ENCODE measurements around the gene SULT6B1. TPM values are rescaled to one million over a fixed set of nuclear protein-coding genes. Genes with fewer than 3 reads are reported as not detected.
A peak's percentile ranks its signal among the peaks of the same experiment; 100 is the strongest.
"Not testable (repeated sequence)": the region's sequence is repeated elsewhere in the genome, so short reads cannot be mapped to it uniquely, and the experiment has no call there.

The SULT6B1 gene
- not detected for total RNA-seq

- DNase-seq (ENCODE audit: low spot score) (no peak), ATAC-seq (no peak)
Measured at GRCh38 chr2:37188570-37188969, at the start of gene SULT6B1. TSS of gene SULT6B1 (minus strand) at chr2:37188670. CDS start at chr2:37188640, 30 bp downstream.

DNA sequence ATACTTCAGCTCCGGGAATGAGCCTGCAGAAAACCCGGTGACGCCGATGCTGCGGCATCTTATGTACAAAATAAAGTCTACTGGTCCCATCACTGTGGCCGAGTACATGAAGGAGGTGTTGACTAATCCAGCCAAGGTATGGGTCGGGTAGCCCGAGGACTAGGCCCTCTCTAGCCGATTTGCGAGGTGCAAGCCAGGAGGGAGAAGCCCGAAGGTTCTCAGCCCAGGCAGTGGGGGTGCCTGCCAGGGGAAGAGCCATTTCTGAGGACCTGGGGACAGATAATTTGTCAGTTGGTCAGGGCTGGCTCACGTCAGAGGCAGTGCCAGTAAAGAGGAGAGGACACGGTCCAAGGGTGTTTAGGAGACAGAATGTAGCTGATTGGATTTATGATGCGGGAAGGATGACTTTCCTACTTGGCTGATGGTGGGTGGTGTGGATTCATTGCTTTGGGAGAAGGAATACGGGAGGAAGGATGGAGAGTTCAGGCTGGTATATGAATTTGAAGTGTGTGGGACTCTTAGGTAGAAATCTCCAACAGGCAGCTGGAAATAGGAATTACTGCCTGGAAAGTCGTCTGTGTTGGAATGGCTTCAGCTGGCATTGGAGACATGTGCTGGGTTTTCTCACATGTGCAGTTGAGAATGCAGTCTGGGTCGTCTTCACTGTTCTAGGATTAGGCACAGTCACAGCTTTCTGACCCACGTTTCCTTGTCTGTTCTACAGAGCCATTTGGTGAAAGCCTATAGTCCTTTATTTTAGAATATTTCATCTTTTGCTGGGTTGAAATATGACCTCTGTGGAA, 43.9 kb upstream of the SULT6B1 start:
- DNase-seq (ENCODE audit: low spot score) = no peak
- ATAC-seq = peak; percentile 42

- DNase-seq (ENCODE audit: low spot score) (peak; percentile 93), ATAC-seq (peak; percentile 97)
Measured at GRCh38 chr2:37231241-37232130, 43.0 kb upstream of the SULT6B1 start, which contains the start of the genes CEBPZ and NDUFAF7. TSS of gene CEBPZ (minus strand) at chr2:37231596. CDS start at chr2:37231567, 29 bp downstream. TSS of gene NDUFAF7 (plus strand) at chr2:37231658. CDS start at chr2:37231706, 48 bp downstream.

- DNase-seq (ENCODE audit: low spot score) (no peak), ATAC-seq (peak; percentile 3)
Measured at GRCh38 chr2:37230581-37230980, 42.1 kb upstream of the SULT6B1 start.

DNA sequence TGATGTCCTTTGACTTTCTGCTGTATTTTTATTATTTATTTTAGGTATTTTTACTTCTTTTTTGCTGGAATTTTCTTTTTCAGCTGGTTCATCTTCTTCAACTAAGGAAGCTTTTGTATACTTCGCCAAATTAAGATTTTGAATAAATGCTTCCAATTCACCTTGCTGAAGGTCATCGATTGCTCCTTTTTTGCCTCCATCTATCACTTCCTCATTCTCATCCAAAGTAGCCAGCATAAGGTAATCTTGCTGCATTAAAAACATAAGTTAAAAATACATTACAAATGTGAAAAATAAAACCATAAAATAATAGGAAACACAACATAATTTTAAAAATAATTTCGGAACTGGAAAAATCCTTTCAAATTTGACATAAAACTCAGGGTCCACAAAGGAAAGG, 40.3 kb upstream of the SULT6B1 start:
- DNase-seq (ENCODE audit: low spot score) = no peak
- no peak for ATAC-seq

DNA sequence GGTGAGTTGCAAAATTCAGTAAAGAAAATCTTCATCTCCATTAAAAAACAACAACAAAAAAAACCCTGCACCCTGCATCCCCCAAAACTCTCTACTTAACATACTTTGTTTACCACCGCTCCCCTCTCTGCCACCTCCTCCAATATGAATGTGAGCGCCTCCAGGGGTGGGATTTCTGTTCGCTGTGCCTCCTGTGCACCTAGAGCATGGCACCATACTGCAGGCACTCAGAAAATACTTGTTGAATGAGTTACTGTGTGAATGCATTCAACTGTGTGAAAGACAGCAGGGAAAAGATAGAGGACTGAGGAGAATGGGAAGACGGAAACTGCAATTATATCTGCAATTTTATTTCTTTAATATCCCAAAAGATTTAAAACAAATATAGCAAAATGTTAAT, 38.4 kb upstream of the SULT6B1 start:
- no peak for ATAC-seq
- DNase-seq (ENCODE audit: low spot score) = no peak

DNA sequence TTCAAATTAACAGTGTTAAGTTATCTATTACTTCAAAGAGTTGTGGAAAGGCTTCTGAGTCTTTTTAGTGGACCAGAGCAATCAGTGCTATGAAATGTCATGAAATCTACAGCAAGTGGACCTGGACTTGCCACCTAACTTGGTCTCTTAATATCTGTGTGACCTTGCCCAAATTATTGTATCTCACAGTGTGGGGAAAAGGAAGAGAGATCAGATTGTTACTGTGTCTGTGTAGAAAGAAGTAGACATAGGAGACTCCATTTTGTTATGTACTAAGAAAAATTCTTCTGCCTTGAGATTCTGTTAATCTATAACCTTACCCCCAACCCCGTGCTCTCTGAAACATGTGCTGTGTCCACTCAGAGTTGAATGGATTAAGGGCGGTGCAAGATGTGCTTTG, 36.7 kb upstream of the SULT6B1 start:
- not testable (repeated sequence) for DNase-seq (ENCODE audit: low spot score); ATAC-seq

DNA sequence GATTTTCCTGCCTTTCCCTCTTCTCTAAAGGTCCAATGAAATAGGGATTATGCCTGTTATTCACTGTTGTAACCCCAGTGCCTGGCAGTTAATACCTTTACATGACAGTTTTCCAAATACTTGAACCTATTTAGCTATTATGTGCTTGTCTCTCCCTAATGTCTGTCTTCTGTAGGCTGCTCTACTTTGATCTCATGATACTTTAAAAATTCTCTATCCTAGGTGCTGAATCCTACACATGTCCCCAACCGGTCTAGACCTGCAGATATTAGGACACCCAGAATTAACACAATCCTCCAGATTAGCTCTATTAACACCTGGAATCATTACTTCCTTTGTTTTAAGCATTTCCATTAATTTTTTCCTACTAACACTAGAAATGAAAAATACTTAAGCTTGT, 35.6 kb upstream of the SULT6B1 start:
- no peak for ATAC-seq
- DNase-seq (ENCODE audit: low spot score) = no peak

- DNase-seq (ENCODE audit: low spot score) (no peak), ATAC-seq (no peak)
Measured at GRCh38 chr2:37223131-37223530, 34.7 kb upstream of the SULT6B1 start.

- DNase-seq (ENCODE audit: low spot score) = no peak
- ATAC-seq = no peak
Measured at GRCh38 chr2:37219046-37219445, 30.6 kb upstream of the SULT6B1 start.

DNA sequence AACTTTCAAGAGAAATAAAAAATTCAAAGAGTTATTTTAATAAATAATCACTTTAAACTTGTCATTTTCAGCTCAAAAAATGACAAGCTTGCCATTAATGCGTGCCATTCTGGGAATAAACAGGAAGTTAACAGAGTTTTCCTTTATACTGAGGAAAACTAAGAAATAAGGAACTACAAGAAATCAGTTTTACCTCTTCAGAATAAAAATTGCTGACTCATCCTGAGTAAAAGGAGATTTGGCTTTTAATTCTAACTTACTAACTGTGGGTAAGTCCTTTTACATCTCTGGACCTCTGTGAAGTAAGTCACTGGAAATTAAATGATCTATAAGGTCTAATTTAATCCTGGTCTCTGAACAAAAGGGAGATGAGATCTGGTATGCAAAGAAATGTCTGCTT, 26.8 kb upstream of the SULT6B1 start:
- ATAC-seq (no peak), DNase-seq (ENCODE audit: low spot score) (no peak)

DNA sequence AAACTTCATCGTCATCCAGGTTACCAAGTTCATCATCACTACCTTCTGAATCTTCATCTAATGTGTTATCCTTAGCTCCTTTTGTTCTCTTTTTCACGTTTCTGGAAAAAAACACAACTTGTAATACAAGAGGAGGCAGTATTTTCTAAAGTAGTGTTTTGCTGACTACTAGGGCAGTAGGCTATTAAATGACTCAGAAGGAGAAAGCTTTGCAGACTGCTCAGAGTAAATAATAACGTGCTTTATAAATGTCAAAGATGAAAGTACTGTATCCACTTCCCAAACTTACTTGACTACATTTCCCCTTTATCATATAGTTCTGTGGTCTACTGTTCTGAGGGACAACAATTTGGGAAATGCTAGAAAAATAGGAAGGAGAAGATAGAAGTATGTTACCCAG, 23.5 kb upstream of the SULT6B1 start:
- ATAC-seq (no peak), DNase-seq (ENCODE audit: low spot score) (no peak)

DNA sequence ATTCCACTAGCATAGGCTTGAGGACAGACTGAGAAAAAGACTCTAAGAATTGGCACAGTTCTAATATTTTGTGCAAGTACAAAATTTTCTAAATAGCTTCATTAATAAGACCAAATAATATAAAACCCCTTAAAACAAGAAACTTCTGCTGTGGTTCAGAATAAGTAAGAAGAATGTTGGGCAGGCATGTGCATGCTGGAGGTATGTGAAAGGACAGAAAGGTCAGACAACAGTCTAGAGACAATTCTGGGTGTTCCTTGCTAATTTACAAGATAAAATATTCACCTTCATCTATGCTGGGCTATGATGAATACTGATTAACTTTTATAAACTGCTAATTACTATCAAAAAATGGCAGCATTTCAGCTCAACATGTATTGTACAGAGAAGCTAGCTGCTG, 22.7 kb upstream of the SULT6B1 start:
- DNase-seq (ENCODE audit: low spot score) = no peak
- no peak for ATAC-seq

DNA sequence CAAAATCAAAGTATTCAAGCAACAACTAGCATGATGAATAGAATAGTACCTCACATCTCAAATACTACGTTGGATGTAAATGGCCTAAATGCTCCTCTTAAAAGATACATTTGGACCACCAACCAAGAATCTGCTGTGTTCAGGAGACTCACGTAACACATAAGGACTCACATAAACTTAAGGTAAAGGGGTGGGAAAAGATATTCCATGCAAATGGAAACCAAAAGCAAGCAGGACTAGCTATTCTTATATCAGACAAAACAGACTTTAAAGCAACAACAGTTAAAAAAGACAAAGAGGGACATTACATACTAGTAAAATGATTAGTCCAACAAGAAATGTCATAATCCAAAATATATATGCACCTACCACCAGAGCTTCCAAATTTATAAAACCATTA, 18.3 kb upstream of the SULT6B1 start:
- DNase-seq (ENCODE audit: low spot score); ATAC-seq: not testable (repeated sequence)

DNA sequence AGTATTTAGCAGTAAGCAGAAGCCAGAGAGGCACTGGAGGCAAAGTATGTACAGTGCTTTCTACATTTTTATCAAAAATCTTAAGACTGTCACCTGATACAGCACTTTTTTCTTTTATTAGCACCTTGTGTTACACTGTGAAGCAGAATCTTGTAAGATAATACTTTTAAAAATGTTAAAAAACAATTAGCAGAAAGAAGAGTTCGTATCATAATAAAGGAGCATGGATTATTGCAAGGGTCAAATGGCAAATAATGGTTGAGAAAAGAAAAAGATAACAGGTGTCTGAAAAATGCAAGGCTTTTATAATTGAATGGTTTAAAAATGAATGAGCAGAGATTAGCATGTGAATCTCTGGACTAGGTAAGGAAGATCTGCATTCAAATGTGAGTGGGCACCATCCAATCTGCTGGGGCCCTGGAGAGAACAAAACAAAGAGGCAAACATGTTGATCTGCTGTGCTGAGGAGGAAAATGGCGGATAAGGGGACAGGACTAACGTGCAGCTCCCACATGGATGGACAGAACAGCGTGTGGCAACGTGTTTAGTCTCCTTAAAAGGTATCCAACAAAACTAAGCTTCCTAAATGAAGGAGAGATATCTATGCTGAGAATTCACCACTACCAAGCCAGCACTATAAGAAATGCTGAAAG, 17.3 kb upstream of the SULT6B1 start:
- ATAC-seq = no peak

GRCh38 chr2:37205071-37205661, 16.7 kb upstream of the SULT6B1 start:
- not testable (repeated sequence) for ATAC-seq; DNase-seq (ENCODE audit: low spot score)

More for the DNA sequence above, 17.3 kb upstream of the SULT6B1 start:
- no peak for DNase-seq (ENCODE audit: low spot score)

GRCh38 chr2:37203708-37204107, 15.2 kb upstream of the SULT6B1 start:
- DNase-seq (ENCODE audit: low spot score) = no peak
- no peak for ATAC-seq

- ATAC-seq (no peak), DNase-seq (ENCODE audit: low spot score) (no peak)
Measured at GRCh38 chr2:37201766-37202165, 13.3 kb upstream of the SULT6B1 start.

- DNase-seq (ENCODE audit: low spot score) = no peak
- ATAC-seq = no peak
Measured at GRCh38 chr2:37201208-37201607, 12.7 kb upstream of the SULT6B1 start.

DNA sequence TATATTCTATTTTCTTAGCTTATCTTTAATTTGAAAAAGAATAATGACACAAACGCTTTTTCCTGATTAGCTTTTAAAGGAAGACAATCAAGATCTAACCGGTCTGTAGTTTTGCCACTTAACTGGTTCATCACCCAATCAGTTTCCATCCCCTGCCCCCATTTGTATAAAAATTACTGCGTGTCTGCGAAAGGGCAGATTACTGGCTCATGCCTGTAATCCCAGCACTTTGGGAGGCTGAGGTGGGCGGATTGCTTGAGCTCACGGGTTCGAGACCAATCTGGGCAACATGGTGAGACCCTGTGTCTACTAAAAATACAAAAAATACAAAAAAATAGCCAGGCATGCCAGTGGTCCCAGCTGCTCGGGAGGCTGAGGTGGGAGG, 10.2 kb upstream of the SULT6B1 start:
- ATAC-seq (no peak), DNase-seq (ENCODE audit: low spot score) (no peak)

Measured in left lobe of liver (tissue), 2 donors.